Pons (tissue), 1 donor: ENCODE results near the gene THBS2.

Experiments used
- DNase-seq: peaks from one replicate; pipeline ENCODE4 v3.0.0-alpha.2; 2016; ENCODE audit warnings: low spot score

The THBS2 gene

GRCh38 chr6:169249057-169249456 is 4.6 kb downstream of the THBS2 start:
- DNase-seq: peak; percentile 51

GRCh38 chr6:169248521-169248971 is 5.1 kb downstream of the THBS2 start:
- no peak for DNase-seq

GRCh38 chr6:169247991-169248390 is 5.7 kb downstream of the THBS2 start:
- DNase-seq: no peak

GRCh38 chr6:169247419-169247818 is 6.2 kb downstream of the THBS2 start:
- no peak for DNase-seq

GRCh38 chr6:169246445-169246844 is 7.2 kb downstream of the THBS2 start:
- no peak for DNase-seq

- no peak for DNase-seq
Observed at GRCh38 chr6:169244684-169245383, 8.8 kb downstream of the THBS2 start.

GRCh38 chr6:169243661-169244060 is 10.0 kb downstream of the THBS2 start:
- no peak for DNase-seq

- no peak for DNase-seq
Observed at GRCh38 chr6:169243186-169243585, 10.5 kb downstream of the THBS2 start.

- peak; percentile 41 for DNase-seq
Observed at GRCh38 chr6:169241688-169242350, 11.8 kb downstream of the THBS2 start.

- DNase-seq: no peak
Observed at GRCh38 chr6:169240591-169241390, 12.9 kb downstream of the THBS2 start.

- DNase-seq: peak; percentile 77
Observed at GRCh38 chr6:169240125-169240524, 13.5 kb downstream of the THBS2 start.

- DNase-seq: no peak
Observed at GRCh38 chr6:169239181-169239580, 14.5 kb downstream of the THBS2 start.

GRCh38 chr6:169238766-169239165 is 14.9 kb downstream of the THBS2 start:
- DNase-seq: no peak

GRCh38 chr6:169237496-169238134 is 16.0 kb downstream of the THBS2 start:
- no peak for DNase-seq

- DNase-seq: no peak
Observed at GRCh38 chr6:169236988-169237387, 16.7 kb downstream of the THBS2 start.

GRCh38 chr6:169236545-169236944 is 17.1 kb downstream of the THBS2 start:
- no peak for DNase-seq

GRCh38 chr6:169235286-169235685 is 18.4 kb downstream of the THBS2 start:
- no peak for DNase-seq

GRCh38 chr6:169234634-169235033 is 19.0 kb downstream of the THBS2 start:
- no peak for DNase-seq

- no peak for DNase-seq
Observed at GRCh38 chr6:169233832-169234231, 19.8 kb downstream of the THBS2 start.

- DNase-seq: no peak
Observed at GRCh38 chr6:169233181-169233580, 20.5 kb downstream of the THBS2 start.

GRCh38 chr6:169232507-169232931 is 21.1 kb downstream of the THBS2 start:
- no peak for DNase-seq

- no peak for DNase-seq
Observed at GRCh38 chr6:169231790-169232506, 21.7 kb downstream of the THBS2 start.
